NCI-H510A (cell line): ENCODE measurements around the gene PLCL1.

Experiments used
- DNase-seq: peaks from one replicate; lab custom pipeline; 2025; lab: John Stamatoyannopoulos, UW

Gene PLCL1

DNA sequence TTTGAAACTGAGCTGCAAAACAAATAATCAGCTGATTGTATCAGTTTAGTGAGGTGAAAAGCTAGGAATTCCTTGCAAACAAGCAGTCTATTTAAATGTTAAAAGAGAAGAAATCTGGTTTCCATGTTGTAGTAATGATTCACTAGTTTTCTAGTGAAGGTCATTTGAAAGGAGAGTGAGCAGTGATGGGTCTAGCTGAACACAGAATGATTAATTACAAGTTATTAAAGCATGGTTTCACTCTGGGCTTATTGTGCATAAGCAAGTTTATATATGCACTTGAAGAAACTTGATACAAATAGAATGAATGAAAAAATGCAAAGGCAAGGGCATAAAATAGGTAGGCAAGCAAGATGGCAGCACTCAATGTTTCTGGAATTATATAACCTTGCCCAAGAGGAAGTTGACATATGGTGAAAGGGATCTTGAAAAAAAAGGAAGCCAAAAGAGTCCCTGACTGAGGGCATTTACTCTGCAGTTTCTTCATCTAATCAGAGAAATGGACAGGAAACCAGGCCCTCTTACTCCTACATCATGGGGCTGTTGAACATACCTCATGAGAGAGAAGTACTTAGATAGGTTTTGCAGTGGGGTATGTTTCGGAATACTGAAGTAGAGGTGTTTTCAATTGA lies 53.2 kb downstream of the PLCL1 start:
- DNase-seq = no peak

DNA sequence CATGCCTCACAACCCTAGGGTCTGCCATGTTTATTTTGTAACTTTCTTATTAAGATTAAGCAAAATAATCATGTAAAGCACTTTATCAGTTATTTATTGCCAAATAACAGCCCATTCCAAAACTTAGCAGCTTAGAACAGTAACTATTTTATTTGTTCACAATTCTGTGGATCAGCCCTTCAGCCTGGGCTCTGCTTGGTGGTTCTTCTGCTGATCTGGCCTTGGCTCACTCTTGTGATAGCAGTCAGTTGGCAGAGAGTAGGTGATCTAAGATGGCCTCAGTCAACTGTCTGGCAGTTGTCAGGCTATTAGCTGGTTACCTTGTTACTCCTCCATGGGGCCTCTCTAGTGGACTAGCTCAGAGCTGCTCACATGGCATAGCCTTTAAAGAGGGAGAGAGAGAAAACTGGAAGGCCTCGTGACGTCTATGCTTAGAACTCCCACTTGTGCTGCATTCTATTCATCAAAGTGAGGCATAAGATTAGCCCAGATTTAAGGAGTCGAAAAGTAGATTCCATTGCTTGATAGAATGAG lies 54.3 kb downstream of the PLCL1 start:
- DNase-seq = no peak

DNA sequence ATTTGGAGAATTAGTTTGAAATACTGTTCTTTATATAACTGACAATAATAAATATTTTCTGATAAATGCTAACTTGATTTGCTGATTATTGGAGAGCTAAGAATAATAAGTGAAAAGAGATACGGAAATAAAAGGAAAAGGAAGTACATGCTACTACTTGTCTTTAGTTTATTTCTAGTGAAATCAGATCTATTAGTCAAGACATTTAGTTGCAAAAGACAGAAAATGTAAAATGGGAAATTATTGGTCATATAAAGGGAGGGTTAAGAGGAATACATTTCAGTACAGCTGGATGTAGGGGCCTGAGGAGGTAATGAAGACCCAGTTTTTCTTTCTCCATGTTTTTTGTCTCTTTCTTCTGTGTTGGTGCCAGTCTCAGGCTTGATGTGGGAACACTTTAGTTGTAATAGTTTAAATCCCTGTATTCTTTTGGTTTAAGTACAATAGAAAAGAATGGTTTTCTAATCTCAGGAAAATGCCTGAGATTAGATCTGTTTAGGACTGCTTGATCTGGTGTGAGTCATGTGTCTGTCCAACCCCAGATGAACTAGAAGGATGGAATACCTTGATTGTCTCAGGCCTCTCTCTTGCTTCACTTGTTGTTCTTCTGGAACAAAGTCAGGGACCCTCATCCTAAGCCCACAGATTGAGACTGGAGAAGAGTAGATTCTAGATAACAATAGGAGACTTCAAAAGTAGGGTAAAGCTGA lies 58.0 kb downstream of the PLCL1 start:
- DNase-seq = no peak

DNA sequence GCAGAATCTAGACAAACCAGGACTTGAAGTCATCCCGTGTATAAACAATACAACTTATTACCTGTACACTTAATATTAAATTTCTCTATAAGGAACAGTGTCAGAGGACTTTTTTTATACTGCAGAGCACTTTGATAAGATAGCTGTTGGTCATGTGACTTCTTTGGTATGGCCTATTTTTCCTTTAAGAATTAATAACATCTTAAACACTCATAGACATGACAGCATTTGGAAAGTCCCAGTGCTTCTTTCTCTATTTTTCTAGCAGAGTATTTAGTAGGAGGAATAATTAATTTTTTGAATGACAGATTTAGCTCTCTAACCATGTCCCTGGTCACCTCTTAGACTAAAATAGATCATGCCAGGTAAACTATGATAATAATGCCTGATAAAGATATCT lies 59.4 kb downstream of the PLCL1 start:
- no peak for DNase-seq

DNA sequence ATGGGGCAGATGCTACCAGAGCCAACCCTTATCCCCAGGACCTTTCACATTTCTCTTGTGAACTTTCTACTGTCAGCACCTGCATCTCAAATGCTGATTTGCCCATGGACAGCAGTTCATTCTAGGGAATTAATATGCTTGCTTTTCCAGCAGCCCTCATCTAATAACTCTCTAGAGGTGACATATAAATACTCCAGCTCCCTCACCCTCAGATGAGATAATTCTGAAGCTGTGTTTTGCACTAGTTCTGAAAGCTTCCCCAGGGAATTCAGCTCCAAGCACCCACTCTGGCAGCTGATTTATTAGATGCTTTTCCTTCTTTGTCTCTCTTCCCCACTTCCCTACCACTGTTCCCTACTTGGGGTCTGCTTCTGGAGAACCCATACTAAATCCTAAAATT lies 62.1 kb downstream of the PLCL1 start:
- DNase-seq = no peak

DNA sequence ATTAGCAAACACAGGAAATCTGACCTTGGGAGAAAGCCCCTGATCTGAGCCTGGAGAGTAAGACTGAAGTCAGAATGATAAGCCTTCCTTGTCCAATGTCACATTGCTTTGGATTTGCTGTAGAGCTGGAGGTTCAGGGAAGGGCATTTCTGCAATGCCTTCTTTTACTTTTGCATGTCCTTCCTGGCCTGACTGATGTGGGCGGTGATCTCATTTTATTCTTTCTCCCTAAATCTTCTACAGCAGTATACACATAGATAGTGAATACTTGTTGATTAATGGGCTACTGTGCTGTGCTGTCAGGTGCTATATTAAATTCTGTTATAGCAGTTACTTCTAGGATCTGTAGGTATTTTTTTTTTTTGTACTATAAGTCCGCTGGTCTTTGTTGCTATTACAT lies 62.6 kb downstream of the PLCL1 start:
- no peak for DNase-seq

DNA sequence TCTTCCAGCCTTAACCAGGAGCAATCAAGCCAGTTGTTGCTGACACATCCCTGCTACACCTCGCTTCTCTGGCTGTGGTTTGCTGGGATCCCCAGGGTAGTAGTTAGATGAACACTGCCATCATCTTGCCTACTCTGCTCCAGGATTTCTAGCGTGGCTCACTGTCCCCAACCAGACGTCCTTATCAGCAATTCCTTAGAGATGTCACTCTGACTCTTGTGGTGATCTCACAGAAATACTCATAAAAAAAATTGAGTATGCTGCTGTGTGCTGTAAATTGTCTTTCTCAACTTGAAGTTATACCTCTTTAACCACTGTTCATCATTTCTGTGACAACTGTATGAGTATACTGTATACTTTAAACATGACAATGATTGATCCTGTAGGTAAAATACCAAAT lies 63.2 kb downstream of the PLCL1 start:
- DNase-seq = no peak

DNA sequence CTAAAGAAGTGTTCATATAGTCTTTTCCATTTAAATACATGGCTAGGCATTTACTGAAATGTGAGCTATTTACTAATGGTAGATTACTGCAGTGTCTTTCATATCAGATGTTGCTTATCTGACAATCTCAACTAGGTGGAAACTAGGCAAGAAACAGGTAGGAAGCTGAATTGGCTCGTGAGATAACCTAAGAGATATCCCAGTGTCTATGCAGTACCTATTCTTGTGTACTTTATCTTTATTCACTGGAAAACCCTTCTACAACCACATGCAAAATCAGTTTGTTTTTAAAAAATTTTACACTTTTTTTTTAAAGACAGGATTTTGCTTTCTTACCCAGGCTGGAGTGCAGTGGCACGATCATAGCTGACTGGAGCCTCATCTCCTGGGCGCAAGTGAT lies 63.8 kb downstream of the PLCL1 start:
- DNase-seq = no peak

DNA sequence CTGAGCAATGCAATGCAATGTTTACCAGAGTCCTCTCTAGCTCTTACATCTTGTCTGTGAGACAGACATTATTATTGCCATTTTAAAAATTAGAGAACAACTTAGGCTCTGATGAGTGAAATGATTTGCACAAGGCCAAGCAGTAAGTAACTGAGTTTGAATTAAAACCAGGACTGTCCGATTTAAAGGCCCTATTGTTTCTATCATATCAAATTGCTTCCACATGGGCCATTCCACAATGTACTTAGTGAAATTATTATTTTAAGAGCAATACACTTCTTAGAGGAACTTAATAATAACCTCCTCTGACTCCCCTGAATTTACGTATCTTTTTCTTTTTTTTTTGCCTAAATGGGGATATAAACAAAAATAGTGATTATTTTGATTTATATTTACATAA lies 64.6 kb downstream of the PLCL1 start:
- DNase-seq = no peak

DNA sequence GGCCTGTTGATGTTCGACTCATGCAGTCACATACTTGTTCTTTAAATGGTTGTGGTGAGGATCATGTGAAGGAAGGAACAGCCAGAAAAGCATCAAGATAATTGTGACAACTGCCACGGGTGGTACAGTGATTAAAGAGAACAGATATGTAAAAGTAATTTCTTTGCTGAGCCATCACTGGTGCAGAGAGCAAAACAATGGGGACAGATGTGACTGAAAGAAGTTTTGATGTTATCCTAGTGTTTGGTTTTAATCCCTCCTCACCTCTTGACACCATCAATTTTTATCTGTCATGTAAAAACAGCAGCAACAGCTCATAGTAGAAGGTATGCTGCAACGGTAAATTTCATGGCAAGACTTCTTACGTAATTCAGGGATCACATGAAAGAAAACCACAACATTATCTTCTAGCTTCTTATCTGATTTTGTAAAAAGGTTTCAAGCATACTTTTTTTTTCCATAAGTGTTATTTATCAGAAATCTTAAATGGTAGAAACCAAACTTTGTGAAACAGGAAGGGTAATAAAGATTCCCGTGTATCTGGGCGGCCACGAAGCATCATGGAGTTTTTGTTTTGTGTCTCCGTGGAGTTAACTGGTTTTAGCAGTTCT lies 65.2 kb downstream of the PLCL1 start:
- no peak for DNase-seq

DNA sequence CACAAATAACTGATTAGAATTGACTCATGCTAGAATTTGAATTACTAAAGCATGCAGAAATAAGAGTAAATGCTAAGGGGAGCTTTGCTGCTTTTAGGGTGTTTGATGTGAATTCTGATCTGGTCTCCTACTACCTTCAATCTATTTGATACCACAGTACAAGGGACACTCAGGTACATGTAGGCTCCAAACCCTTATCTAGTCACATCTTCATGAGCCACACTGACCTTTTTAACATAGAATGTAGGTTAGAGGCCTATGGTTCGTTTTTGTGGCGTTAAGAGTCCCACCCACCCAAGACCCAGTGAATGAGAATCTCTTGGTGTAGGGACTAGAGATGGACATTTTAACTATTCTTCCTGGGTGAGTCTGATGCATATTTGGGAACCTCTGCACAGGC lies 65.7 kb downstream of the PLCL1 start:
- DNase-seq = no peak

DNA sequence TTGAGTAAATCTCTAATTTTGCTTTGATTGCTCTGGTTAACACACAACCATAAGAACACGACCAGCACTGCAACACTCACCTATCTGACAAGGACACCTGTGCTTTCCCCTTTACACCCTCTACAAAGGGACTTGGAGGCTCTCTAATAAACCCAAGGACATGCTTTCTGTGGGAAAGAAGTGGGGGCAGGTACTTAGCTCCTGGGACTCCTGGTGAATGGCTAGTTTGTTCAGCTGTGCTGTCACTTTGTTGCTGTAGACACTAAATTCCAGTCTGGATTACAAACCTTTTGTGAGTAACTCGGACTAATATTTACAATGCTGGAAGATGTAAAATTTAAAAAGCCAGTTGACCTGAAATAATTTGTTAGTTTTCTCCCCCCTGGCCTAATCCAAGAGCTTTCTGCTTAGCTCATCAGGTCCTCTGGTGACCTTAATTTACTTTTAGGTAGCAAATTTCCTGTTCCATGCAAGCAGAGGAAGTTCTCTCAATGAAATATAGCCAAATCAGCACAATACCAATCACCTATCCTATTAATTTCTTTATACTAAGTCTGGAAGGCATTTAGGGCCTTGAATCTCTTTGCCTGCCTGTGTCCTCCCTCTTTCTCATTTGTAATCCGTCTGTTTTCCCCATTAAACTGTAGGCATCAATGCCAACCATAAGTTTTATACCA lies 67.5 kb downstream of the PLCL1 start:
- no peak for DNase-seq

DNA sequence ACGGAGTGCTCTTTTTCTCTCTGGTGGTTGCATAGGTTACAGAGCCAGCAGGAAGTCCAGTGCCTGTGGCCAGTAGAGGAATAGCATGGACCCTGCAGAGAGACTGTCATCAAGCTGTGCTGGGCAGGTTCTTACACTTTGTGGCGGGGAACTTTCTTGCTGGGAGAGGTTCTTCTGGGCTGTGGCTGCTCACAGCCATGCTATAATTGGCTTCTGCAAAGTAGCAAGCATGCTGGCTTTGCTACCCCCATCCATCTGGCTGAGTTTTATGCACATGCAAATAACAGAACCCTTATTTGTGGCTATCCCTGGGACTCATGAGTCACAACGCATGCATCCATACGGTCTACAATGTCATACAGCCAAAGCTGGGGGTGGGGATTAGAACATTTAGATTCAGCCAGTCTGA lies 68.9 kb downstream of the PLCL1 start:
- no peak for DNase-seq

DNA sequence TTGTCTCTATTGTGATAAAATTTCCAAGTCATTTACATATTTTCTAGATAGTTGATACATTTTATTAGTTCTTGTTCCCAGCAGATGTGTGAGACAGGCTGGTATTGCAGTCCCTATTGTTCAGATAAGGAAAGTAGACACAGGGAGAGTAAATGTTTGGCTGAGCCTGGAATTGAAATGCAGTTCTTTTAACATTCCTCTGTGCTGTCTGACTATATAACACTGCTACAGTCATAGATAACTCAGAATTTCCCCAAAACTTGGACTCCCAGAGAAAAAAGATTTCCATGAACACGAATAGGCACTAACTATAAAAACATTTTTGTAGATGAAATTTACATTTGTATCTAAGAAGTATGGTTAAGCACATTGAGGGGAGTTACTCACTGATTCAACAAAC lies 71.4 kb downstream of the PLCL1 start:
- no peak for DNase-seq

DNA sequence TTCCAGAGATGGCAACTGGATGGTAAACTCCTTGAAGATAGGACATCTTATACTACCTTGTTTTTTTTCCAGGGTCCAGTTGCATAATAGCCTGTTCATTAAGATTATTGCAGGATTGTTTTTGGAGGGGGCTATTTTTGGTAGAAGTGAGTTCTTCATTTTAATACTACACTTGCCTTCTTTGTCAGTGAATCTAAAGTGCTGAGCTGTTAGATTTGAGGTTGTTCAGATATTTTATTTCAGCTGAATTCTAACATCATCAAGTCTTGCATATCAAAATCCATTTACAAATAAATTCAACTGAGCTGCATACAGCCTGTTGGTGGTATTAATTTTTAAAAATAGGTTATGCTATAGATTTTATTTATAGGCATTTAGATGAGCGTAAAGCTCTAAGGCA lies 72.1 kb downstream of the PLCL1 start:
- DNase-seq = no peak

DNA sequence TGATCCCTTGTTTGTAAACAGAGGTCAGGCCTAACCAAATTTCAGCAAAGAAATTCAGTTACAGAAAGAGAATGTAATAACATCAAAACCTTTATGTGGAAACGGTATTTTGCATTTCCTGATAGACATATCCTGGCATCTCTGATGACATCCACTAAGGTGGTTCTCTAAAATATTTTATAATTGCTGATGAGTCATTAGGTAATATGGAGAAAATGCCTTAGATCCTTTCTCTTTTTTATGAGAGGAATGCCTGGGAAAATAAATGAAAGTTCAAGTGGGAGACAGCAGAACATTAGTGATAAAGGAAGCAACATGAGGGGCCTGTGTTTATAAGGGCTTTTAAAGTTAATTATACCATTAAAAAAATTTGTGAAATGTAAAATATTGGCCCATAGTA lies 72.6 kb downstream of the PLCL1 start:
- DNase-seq = no peak

DNA sequence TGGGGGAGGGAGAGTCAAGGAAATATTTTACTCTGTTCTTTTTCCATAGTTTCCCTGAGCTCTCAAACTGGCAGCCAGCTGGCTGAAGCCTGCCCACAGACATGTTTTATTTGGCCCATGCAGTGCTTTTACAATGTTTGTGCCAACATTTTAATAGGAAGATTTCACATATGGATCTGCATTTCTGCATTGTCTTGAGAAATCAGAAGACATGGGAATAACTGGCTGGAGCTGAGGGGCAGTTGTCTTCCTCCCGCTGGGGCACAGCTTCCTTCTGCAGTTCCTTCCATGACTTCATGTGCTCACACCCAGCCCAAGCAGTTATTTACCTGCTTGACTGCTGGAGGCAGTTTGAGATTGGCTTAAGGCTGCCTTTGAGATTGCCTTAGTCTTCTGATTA lies 74.4 kb downstream of the PLCL1 start:
- no peak for DNase-seq

DNA sequence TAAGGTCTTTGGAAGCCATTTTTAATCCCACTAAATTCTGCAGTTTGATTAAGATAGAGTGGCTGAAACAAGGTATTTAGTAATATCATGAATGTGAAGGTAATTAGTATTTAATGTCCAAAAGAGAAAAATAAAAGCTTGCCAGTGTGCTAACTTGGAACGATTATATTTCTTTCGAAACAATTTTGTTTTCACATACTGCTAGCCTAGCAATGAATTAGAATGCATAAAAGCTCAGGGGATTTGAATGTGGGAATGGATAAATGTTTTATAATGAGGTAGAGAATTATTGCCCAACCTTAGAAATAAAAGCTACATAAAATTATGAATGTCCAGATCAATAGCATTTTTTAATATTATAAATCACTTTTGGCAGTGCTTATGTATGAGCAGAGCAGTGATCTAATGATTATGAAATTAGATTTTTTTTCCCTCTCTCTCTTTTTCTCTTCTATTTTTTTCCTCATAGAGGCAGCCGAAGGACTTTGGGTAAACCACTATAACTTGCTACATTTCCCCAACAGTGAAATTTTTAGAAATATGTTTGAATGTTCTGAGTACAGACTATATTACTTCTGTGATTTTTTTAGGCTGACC lies 75.5 kb downstream of the PLCL1 start:
- no peak for DNase-seq

DNA sequence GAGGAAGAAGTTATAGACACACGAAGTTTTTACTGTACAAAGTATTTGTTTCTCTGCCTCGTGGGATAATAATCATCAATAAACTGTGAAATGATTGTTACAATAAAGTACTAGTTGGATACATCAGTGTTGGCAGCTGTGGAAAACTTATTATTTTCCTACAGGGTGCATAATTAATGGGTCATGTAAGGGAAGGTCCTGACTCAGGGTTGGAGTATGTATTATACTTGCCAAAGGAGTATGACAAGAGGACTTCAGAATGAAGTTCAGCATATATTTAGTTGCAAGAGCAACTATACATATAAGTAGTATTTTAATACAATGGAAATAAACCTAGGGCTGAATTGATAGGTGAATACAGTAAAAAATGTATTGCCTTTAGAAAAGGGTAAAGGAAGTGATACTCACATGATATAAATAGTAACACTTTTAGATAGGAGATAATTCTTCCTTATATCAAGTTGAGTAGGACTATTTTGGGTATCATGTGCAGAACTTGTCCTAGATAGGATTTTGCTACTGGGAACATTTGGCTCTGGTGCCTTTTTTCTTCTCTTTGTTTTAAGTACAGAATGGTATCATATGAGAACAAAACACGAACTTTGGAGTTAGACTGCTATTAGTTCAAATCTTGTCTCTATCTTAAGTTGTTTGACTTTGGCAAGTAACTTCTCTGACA lies 79.1 kb downstream of the PLCL1 start:
- no peak for DNase-seq

DNA sequence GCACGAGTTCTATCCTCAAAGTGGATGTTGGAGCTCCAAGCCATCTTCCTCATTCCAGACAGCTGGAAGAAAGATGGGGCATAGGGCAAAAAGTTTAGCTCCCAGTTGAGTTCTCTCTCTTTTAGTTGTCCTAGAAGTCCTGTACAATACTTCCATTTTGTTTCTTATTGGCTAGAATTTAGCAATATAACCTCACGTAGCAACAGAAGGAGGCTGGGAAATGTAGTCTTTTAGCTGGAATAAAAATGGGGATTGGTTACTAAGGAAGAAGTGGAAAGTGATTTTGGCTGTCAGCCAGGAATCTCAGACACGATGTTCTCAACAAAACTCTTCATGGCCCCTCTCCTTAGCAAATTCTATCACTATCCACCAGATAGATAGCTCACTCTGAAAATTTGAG lies 79.9 kb downstream of the PLCL1 start:
- DNase-seq = no peak

DNA sequence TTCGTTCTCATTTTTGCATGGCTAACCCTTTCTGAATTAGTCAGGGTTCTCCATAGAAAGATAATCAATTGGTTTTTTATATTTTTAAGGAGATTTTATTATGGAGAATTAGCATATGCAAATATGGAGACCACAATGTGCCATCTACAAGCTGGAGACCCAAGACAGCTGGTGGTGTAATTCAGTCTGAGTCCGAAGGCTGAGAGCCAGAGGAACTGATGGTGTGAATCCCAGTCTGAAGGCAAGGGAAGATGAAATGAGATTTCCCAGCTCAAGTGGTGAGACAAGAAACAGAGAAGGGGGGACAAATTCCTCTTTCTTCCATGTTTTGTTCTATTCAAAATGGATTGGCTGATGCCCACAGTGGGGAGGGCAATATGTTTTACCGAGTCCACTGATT lies 80.7 kb downstream of the PLCL1 start:
- DNase-seq = no peak

DNA sequence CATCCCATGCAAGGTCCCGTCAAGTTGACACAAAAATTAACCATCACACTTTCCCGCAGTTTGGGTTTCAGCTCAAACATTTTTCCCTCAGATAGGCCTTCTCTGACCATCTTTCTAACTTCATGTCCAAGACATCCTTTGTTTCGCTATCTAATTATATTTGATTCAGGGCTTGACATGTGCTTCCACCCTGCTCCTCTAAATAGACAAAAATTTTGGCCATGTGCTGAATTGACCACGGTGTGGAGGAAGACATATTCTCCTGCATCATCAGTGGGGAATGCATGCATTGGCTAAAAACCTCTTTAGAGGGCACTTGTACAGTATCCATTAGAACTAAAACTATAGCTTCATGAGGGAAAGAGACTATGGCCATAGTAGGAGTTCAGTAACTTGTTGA lies 81.2 kb downstream of the PLCL1 start:
- DNase-seq = no peak
